DMS153 treated with DMSO at 0.1 percent for 48 hours (cell line): Measurements from ENCODE around the gene NGLY1.

Experiments
- DNase-seq: peaks from one replicate; lab custom pipeline; 2025; ENCODE audit not compliant: unreplicated experiment; lab: John Stamatoyannopoulos, UW

The NGLY1 gene

DNA sequence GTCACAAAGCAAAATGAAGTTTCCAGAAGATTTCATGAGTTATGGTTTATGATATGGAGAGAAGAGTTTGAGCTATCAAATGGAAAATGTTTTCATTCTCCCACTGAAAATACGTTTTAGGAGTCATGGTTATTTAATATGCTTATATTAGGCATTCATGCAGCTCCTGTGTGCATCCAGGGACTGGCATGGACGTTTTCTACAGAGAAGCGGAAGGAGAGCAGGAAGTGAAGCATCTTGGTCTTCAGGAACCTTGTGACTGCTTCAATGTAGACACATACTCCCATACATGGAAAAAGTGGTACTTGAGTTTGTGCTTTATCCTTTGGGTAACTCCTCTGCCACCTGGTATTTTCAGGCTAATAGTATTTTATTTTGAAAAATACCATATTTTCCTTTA, 75.2 kb downstream of the NGLY1 start:
- DNase-seq: no peak

- no peak for DNase-seq
Observed at GRCh38 chr3:25707268-25707926, 75.8 kb downstream of the NGLY1 start.

DNA sequence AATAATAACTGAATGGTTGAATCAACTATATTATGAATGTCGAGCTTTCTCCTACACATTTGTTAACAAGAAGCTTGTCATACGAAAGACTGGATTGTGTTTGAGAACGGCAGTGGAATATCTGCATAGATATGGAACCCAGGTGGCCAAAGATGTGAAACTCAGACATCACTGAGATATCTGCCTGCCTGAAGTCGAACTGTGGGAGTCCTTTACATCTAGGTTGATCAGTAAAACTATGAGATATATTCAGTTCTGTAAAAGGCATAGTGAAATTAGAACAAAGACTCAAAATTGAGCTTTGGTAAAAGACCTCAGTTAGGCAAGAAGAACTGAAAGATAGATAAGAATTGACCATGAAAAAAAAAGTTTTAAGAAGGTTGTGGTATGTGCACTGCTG, 77.0 kb downstream of the NGLY1 start:
- no peak for DNase-seq

DNA sequence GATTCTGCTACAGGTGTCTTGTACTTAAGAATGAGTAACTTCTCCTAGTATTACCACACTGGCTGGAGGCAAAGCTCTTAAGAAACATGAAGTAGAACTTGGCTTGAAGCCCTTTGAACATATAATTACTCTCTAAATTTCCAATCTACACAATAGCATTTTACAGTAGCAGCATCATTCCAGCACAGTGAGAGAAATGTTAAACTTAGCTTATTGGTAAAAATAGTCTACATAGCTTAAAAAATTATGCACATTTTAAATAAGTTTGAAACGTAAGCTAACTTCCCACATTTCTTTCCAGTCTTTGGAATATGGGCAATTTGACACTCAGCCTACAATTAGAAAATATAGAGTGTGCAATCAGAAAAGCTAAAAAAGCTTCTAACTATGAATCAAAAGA, 85.7 kb downstream of the NGLY1 start:
- DNase-seq: no peak

DNA sequence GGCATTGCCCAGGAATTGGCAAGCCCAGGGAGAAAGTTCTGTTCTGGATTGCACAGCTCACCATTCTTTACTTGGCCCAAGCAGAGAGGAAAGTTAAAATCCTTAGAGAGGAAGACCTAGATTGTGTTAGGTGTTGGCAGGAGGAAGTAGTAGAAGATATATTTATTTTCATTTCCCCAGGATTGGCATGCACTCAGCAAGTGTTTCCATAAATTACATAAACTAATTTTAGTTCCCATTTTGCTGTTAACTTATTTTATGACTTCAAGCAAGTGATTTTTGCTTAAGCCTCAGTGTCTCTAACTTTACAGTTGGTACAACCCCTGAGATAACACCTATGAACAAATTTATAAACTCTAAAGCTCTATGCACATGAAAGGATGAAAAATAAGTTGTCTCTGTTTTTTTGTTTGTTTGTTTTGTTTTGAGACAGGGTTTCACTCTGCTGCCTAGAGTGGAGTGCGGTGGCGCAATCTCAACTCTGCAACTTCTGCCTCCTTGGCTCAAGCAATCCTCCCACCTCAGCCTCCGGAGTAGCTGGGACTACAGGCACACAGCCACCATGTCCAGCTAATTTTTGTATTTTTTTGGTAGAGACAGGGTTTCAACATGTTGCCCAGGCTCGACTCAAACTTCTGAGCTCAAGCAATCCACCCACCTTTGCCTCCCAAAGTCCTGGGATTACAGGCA, 87.4 kb downstream of the NGLY1 start:
- no peak for DNase-seq

GRCh38 chr3:25693238-25693637, 90.0 kb downstream of the NGLY1 start:
- DNase-seq: no peak

GRCh38 chr3:25692341-25692740, 90.9 kb downstream of the NGLY1 start:
- no peak for DNase-seq

DNA sequence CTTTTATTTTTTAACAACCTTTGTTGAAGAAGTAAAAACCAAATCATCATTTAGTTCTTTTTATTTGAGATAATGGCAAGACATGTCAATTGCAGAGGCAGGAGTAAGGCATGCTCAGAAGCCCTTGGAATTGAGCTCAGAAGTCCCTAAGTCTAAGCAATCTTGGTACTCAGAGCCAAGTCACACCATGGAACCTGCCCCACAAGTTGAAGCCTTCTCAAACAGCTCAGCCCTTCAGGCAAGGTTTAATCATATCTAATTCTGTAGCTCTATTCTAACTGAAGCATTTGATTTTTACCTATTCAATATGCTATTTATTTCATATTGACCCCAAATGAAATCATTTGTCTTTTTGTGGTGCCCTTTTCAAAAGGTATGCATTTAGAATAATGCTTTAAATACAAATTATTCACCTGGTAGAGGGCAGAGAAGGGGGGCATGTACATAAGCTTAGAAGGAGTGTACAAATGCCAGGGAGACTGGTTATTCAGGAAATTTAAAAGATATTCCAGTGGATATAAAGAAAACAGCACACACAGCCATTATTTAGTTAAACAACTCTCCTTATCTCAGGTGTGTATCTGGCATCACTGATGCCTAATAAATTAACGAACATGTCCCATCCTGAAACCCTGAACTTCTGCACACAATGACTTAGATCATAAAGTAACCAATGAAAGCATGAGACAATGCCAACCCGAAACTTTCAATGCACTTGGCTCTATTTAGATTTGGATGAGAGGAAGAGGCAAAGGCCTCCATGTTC, 92.3 kb downstream of the NGLY1 start:
- no peak for DNase-seq

DNA sequence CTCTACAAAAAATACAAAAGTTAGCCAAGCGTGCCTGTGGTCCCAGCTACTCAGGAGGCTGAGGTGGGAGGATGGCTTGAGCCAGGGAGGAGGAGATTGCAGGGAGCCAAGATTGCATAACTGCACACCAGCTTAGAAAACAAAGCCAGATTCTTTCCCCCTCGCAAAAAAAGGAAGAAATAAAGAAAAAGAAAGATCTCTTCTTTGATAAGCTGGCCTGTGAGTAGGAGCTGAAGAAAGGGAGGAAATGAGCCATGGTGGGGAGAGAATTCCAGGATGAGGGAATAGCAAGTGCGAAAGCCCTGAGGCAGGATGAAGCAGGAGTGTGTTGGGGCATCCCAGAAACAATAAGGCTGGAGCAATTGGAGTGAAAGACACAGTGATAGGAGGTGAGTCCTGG, 94.0 kb downstream of the NGLY1 start:
- DNase-seq: no peak

GRCh38 chr3:25687742-25688141, 95.5 kb downstream of the NGLY1 start:
- no peak for DNase-seq

- DNase-seq: no peak
Observed at GRCh38 chr3:25686766-25687165, 96.5 kb downstream of the NGLY1 start.

GRCh38 chr3:25683882-25684281, 99.4 kb downstream of the NGLY1 start:
- DNase-seq: no peak

GRCh38 chr3:25683410-25683809, 99.8 kb downstream of the NGLY1 start:
- no peak for DNase-seq

GRCh38 chr3:25679642-25680302, 103.5 kb downstream of the NGLY1 start:
- no peak for DNase-seq

GRCh38 chr3:25679166-25679565, 104.1 kb downstream of the NGLY1 start:
- DNase-seq: no peak

GRCh38 chr3:25678581-25678980, 104.7 kb downstream of the NGLY1 start:
- DNase-seq: no peak

- DNase-seq: no peak
Observed at GRCh38 chr3:25677121-25677520, 106.1 kb downstream of the NGLY1 start.

DNA sequence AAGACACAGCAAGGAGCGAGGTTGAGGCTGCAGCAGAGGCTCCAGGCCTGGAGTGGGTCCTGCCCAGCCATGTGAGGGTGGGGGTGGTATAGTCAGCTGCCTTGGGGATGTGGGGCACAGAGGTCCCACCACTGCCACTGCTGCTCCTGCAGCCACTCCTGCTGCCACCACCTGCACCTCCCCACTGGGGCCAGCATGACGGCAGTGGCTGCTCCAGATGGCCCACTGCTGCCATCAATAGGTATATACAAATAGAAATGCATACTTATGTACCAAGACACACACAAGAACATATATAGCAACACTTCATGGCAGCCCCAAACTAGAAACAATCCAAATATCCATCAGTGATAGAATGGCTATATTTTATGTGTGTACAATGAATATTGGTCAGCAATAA, 108.6 kb downstream of the NGLY1 start:
- no peak for DNase-seq

GRCh38 chr3:25673738-25674298, 109.4 kb downstream of the NGLY1 start:
- DNase-seq: no peak
